HG03469 (cell line): ENCODE results near the gene CACUL1.
"Not testable (repeated sequence)": the region's sequence is repeated elsewhere in the genome, so short reads cannot be mapped to it uniquely, and the experiment has no call there.

Experiments
- ATAC-seq: cut with Tn5 transposase; IDR thresholded peaks from one replicate; pipeline ENCODE4 v1.9.1; 2021; ENCODE audit warnings: mild to moderate bottlenecking, moderate library complexity, moderate number of reproducible peaks; ENCODE audit not compliant: unreplicated experiment

CACUL1 gene

GRCh38 chr10:118754556-118755423 lies at the start of gene CACUL1:
Gene CACUL1, minus strand, starts transcription at chr10:118754970. Its CDS starts 208 bp downstream, at chr10:118754762.
- ATAC-seq = peak; percentile 89

- no peak for ATAC-seq
These were observed 49.5 kb upstream of the CACUL1 start for GRCh38 chr10:118804262-118804773.

- no peak for ATAC-seq
These were observed 47.5 kb upstream of the CACUL1 start for GRCh38 chr10:118802126-118802793.

DNA sequence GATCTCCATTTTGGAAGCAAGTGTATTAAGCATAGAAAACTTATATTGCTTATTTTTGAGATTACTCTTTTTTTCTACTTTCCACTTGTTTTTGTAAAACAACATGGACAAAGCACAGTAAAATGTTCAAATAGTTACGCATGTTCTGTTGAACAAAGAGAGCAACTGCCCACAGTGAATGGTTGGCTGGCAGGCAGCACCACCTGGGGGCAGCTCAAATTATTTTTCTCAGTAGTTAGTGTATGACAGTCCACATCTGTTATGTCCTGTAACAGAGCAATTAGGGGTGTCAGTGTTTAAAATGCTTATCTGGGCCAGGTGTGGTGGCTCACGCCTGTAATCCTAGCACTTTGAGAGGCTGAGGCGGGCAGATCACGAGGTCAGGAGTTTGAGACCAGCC lies 46.1 kb upstream of the CACUL1 start:
- ATAC-seq = no peak

- ATAC-seq = no peak
These were observed 45.0 kb upstream of the CACUL1 start for GRCh38 chr10:118799777-118800176.

GRCh38 chr10:118798231-118798662 lies 43.5 kb upstream of the CACUL1 start:
- ATAC-seq = no peak

- not testable (repeated sequence) for ATAC-seq
These were observed 40.2 kb upstream of the CACUL1 start for GRCh38 chr10:118794971-118795370.

DNA sequence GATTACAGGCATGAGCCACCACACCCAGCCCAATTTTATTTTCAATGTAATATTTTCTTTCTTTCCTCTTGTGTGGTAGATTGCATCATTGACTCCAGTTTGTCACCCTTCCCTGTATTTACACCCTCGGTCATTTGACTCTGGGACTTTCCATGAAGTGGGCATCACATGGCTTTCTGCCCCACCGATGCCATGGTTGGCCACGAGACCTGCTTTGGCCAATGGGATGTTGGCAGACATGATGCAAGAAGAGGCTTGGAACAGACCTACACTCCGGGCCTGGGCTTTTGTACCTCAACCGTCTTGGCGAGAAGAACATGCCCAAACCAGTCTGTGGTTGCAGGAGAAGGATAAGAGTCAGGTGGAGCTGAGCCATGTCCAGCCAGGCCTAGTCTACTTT lies 38.8 kb upstream of the CACUL1 start:
- ATAC-seq = no peak

DNA sequence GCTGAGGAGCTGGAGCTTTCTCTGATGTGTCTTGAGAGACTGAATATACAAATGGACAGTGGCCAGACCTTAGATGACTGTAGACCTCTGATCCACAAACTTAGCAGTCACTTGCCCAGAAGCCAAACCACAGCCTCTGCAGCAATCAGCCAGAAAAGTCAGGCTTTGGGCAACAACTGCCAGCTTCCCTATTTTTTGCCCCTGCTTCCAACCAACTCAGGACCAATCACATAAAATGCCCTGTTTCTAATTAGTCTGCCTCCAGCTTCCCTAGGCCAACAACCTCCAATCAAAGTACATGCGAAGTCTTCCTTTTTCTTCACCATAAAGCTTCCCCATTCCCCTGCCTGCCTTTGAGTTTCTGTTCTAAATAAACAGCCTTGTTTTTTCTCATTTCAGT lies 37.8 kb upstream of the CACUL1 start:
- ATAC-seq = no peak

- no peak for ATAC-seq
These were observed 35.3 kb upstream of the CACUL1 start for GRCh38 chr10:118790058-118790457.

GRCh38 chr10:118785551-118785950 lies 30.8 kb upstream of the CACUL1 start:
- ATAC-seq = no peak

DNA sequence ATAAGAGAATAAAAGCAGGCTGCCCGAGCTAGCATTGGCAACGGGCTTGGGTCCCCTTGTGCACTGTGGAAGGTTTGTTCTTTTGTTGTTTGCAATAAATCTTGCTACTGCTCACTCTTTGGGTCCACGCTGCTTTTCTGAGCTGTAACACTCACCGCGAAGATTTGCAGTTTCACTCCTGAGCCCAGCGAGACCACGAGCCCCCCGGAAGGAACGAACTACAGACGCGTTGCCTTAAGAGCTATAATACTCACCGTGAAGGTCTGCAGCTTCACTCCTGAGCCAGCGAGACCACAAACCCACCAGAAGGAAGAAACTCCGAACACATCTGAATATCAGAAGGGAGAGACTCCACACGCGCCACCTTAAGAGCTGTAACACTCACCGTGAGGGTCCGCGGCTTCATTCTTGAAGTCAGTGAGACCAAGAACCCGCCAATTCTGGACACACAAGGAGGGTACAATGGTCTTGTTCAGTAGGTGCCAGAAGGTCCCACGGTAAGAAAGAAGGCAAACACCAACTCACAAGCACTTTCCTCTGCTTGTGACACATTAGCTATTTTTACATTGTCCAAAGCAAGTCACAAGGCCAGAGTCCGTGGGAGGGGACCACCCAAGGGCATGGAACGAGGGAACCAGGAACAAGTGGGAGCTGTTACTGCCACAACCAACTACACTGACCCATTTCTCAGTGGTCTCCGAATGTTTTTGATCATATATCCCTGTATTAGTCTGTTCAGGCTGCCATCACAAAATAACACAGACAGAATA lies 29.2 kb upstream of the CACUL1 start:
- ATAC-seq = no peak

GRCh38 chr10:118782916-118783465 lies 28.2 kb upstream of the CACUL1 start:
- not testable (repeated sequence) for ATAC-seq

- no peak for ATAC-seq
These were observed 26.8 kb upstream of the CACUL1 start for GRCh38 chr10:118781541-118781940.

- no peak for ATAC-seq
These were observed 24.0 kb upstream of the CACUL1 start for GRCh38 chr10:118778727-118779126.

DNA sequence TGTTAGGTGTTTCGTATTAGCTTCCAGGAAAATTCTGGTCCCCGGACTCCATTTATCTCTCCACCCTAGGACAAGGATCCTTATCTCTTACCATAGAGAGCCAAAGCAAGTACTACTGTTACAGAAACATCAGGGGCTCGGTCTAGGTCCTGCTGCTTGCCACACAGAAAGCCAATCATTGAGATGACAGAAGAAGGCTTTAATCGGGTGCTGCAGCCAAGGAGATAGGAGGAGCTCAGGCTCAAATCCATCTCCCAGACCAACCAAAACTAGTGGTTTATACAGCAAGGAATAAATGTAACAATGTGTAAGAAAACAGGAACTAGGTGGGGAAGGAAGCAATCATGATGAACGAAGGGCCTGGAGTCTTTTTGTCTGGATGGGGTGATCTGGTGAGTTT lies 22.2 kb upstream of the CACUL1 start:
- no peak for ATAC-seq

GRCh38 chr10:118776033-118776432 lies 21.3 kb upstream of the CACUL1 start:
- no peak for ATAC-seq

DNA sequence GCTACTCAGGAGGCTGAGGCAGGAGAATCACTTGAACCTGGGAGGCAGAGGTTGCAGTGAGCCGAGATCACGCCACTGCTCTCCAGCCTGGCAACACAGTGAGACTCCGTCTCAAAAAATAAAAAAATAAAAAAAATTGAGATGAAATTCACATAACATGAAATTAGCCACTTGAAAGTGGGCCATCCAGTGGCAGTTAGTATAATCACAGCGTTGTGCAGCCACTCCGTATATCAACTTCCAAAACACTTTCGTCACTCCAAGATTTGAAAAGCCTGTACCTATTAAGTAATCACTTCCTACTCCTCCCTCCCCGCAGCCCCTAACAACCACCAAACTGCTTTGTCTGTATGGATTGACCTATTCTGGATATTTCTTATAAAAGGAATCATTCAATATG lies 20.7 kb upstream of the CACUL1 start:
- ATAC-seq = no peak

DNA sequence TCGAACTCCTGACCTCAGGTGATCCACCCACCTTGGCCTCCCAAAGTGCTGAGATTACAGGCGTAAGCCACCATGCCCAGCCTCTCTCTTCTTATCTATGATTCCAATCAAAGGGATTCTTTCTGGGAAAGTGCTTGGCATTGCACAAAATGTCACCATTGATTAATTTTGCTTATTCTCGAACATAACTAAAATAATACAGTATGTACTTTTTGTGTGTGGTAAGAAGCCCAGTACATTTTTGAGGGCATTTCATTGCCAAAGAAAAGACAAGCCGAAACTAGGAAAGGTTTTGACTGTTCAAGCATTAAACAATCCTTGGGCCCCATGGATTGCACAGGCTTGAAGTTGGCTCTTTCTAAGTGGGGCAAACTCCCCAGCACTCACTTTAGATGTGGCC lies 18.3 kb upstream of the CACUL1 start:
- ATAC-seq = no peak

DNA sequence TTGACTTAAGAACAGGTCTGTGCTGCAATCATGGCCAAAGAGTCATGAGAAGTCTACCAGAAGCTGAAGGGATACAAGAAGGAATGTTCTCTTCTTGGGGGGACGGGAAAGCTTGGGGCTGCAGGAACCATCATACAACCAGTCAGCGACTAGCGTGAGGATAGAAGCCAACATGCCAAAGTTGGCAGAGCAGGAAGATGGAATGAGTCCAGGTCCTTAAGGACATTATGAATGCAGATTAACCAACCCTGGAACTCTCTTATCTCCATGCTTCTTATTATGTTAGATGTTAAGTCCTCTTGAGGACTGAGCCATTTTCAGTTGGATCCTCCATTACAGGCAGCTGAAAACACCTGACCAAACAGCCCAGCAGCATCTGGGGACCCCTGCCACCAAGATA lies 17.2 kb upstream of the CACUL1 start:
- ATAC-seq = no peak
